ENCODE data around the gene ST6GALNAC6. TPM values are rescaled to one million over a fixed set of nuclear protein-coding genes. Genes with fewer than 3 reads are reported as not detected.

Gene ST6GALNAC6
- total and polyA plus RNA-seq, 10 donors, result 29.0 to 118 (median 71.6) TPM

- Histone ChIP-seq H3K27ac (peak overlapping the region in 1 of 8 donors; percentile 84), H3K4me3 (peak overlapping the region in 6 of 8 donors; percentile 61 to 92 (median 65)), H3K4me1 (peaks cover 20 to 64% (median 43%) of the 10 kb centered on the region in 6 donors), H3K9me3 (no peaks in the 10 kb centered on the region), H3K36me3 (peaks cover 0 to 42% (median under 1%) of the 10 kb centered on the region in 6 donors), H3K27me3 (replicated peaks in 1 of 7) (peaks cover 0 to 2% (median 0%) of the 10 kb centered on the region in 7 donors)
- TF ChIP-seq CTCF (IDR thresholded peaks at IDR 0.05 in 8 of 11, conservative IDR thresholded peaks at IDR 0.05 in 3 of 11) (no peak), POLR2AphosphoS5 (IDR thresholded peaks at IDR 0.05) (no peak), POLR2A (IDR thresholded peaks at IDR 0.05) (no peak)
- no peak for DNase-seq
- 68 to 80% (median 69%) methylated on average over 13 to 14 of the region's 14 CpGs for WGBS, 5 donors
- intact Hi-C loops (cut with DNase I; ENCODE audit: low total_unique reads), result no loop called here
Observed at GRCh38 chr9:127936347-127936852, 37.0 kb upstream of the ST6GALNAC6 start.

- peak overlapping the region in 1 of 8 donors; percentile 92 for H3K4me3 ChIP-seq
- peaks cover 0 to 36% (median 0%) of the 10 kb centered on the region in 6 donors for H3K36me3 ChIP-seq
- H3K9me3 ChIP-seq, result no peaks in the 10 kb centered on the region
- WGBS, 5 donors, result 69 to 86% (median 80%) methylated on average over 4 of the region's 4 CpGs
- H3K4me1 ChIP-seq, result peaks cover 26 to 64% (median 49%) of the 10 kb centered on the region in 6 donors
- TF ChIP-seq CTCF (IDR thresholded peaks at IDR 0.05 in 8 of 11, conservative IDR thresholded peaks at IDR 0.05 in 3 of 11) (no peak), POLR2A (IDR thresholded peaks at IDR 0.05) (no peak), POLR2AphosphoS5 (IDR thresholded peaks at IDR 0.05) (no peak)
- H3K27ac ChIP-seq, result no peak overlapping the region
- intact Hi-C loops (cut with DNase I; ENCODE audit: low total_unique reads), result no loop called here
- peaks cover 0 to 6% (median 0%) of the 10 kb centered on the region in 7 donors for H3K27me3 ChIP-seq (replicated peaks in 1 of 7)
- DNase-seq, result no peak
Observed at GRCh38 chr9:127935765-127936221, 36.4 kb upstream of the ST6GALNAC6 start.

GRCh38 chr9:127934986-127935385, 35.6 kb upstream of the ST6GALNAC6 start:
- Histone ChIP-seq H3K36me3 (peaks cover 0 to 32% (median 0%) of the 10 kb centered on the region in 6 donors), H3K27ac (no peak overlapping the region), H3K27me3 (replicated peaks in 1 of 7) (peaks cover 0 to 13% (median 0%) of the 10 kb centered on the region in 7 donors), H3K9me3 (no peaks in the 10 kb centered on the region), H3K4me1 (peaks cover 34 to 72% (median 57%) of the 10 kb centered on the region in 6 donors), H3K4me3 (no peak overlapping the region)
- DNase-seq, result no peak
- intact Hi-C loops (cut with DNase I; ENCODE audit: low total_unique reads), result no loop called here
- TF ChIP-seq CTCF (IDR thresholded peaks at IDR 0.05 in 8 of 11, conservative IDR thresholded peaks at IDR 0.05 in 3 of 11) (no peak), POLR2AphosphoS5 (IDR thresholded peaks at IDR 0.05) (no peak), POLR2A (IDR thresholded peaks at IDR 0.05) (no peak)
- 75 to 86% (median 82%) methylated on average over 6 to 11 of the region's 11 CpGs for WGBS, 5 donors

GRCh38 chr9:127934248-127934647, 34.8 kb upstream of the ST6GALNAC6 start:
- WGBS, 5 donors, result 91 to 97% (median 92%) methylated on average over 4 of the region's 4 CpGs
- intact Hi-C loops (cut with DNase I; ENCODE audit: low total_unique reads), result no loop called here
- no peak for DNase-seq
- no peak for TF ChIP-seq POLR2A (IDR thresholded peaks at IDR 0.05)
- TF ChIP-seq CTCF (IDR thresholded peaks at IDR 0.05 in 8 of 11, conservative IDR thresholded peaks at IDR 0.05 in 3 of 11), result no peak
- TF ChIP-seq POLR2AphosphoS5 (IDR thresholded peaks at IDR 0.05), result no peak
- Histone ChIP-seq H3K36me3 (peaks cover 0 to 28% (median 0%) of the 10 kb centered on the region in 6 donors), H3K4me3 (no peak overlapping the region), H3K9me3 (no peaks in the 10 kb centered on the region), H3K27ac (no peak overlapping the region), H3K27me3 (replicated peaks in 1 of 7) (peaks cover 0 to 20% (median 0%) of the 10 kb centered on the region in 7 donors), H3K4me1 (peaks cover 34 to 80% (median 59%) of the 10 kb centered on the region in 6 donors)

All from spleen (tissue), 11 donors.